Endothelial cell of umbilical vein (primary cell): ENCODE results near the gene PRRT4. TPM values are rescaled to one million over a fixed set of nuclear protein-coding genes. Genes with fewer than 3 reads are reported as not detected.

ENCODE experiments used
- BruUV-seq: library from RNA; stranded (reverse); fragments of 400-500 nt; replicated peaks from 2 replicates; lab custom pipeline; 2021; lab: Mats Ljungman, UMichigan
- CTCF ChIA-PET: fragments of 300-600, 350-600 bp; sonication (Branson Sonifier 250); formaldehyde crosslinking; loops from one replicate; lab custom pipeline; 2021; ENCODE audit warnings: antibody characterized with exemption, inconsistent platforms; lab: Charles Lee
- POLR2A ChIA-PET: fragments of 300-600, 350-600 bp; sonication (Branson Sonifier 250); formaldehyde crosslinking; loops from one replicate; lab custom pipeline; 2021; ENCODE audit warnings: antibody characterized with exemption, inconsistent platforms; lab: Charles Lee
- DNase-seq: peaks from one replicate; pipeline ENCODE4 v3.0.0-alpha.2; 2011; ENCODE audit warnings: low read depth, low spot score
- FAIRE-seq: peaks from 2 replicates; lab custom pipeline; 2011; peaks lifted over from hg19 to GRCh38; lab: Jason Lieb, UNC
- H2AFZ ChIP-seq: 2 replicates; pipeline ENCODE4 v1.6.0; 2012; ENCODE audit warnings: low read depth, low read length, control low read depth, inconsistent platforms
- H3K27ac ChIP-seq: 2 replicates; pipeline ENCODE4 v1.5.1; 2011; ENCODE audit warnings: low read depth, mild to moderate bottlenecking, control low read depth, low read length, moderate library complexity; ENCODE audit not compliant: insufficient read depth
- H3K27me3 ChIP-seq, 2 experiments: 2 replicates each; pipeline versions ENCODE4 v1.6.0 to v1.6.1; 2011; ENCODE audit warnings: low read length in 2 of 2, mixed read lengths in 1 of 2; ENCODE audit not compliant: control insufficient read depth in 2 of 2, insufficient read depth in 2 of 2
- H3K36me3 ChIP-seq, 2 experiments: 2 replicates in 1 of 2; 3 replicates in 1 of 2; pipeline ENCODE4 v1.5.1; 2011; ENCODE audit warnings: low read length in 2 of 2, mild to moderate bottlenecking in 1 of 2, moderate library complexity in 1 of 2; ENCODE audit not compliant: control insufficient read depth in 2 of 2, insufficient read depth in 2 of 2; ENCODE audit errors: extremely low read depth in 1 of 2
- H3K4me1 ChIP-seq: 3 replicates; pipeline ENCODE4 v1.5.1; 2011; ENCODE audit warnings: mild to moderate bottlenecking, low read length; ENCODE audit not compliant: control insufficient read depth, insufficient read depth; ENCODE audit errors: extremely low read depth
- H3K4me2 ChIP-seq: 2 replicates; pipeline ENCODE4 v1.6.1; 2011; ENCODE audit warnings: low read length, control low read depth, mixed read lengths; ENCODE audit not compliant: insufficient read depth
- H3K4me3 ChIP-seq, 3 experiments: fragments of 200-600 bp in 1 of 3; sonication (generic), shearing (Covaris generic) in 1 of 3; replicated peaks in 1 of 3; 2 replicates each; pipeline ENCODE4 v1.5.1; 2011 to 2016; ENCODE audit warnings: control low read depth in 3 of 3, low read length in 3 of 3, mild to moderate bottlenecking in 2 of 3, inconsistent platforms in 1 of 3, low read depth in 1 of 3, moderate library complexity in 1 of 3; ENCODE audit not compliant: insufficient read depth in 1 of 3
- H3K79me2 ChIP-seq: 2 replicates; pipeline ENCODE4 v1.6.0; 2012; ENCODE audit warnings: low read length, inconsistent platforms; ENCODE audit not compliant: control insufficient read depth, insufficient read depth
- H3K9ac ChIP-seq: replicated peaks from 2 replicates; pipeline ENCODE3; 2011; ENCODE audit warnings: low read length, control low read depth; ENCODE audit not compliant: insufficient read depth; ENCODE audit errors: extremely low read depth
- H3K9me1 ChIP-seq: replicated peaks from 3 replicates; pipeline ENCODE4 v1.6.0; 2011; ENCODE audit warnings: mild to moderate bottlenecking, low read length; ENCODE audit not compliant: control insufficient read depth, insufficient read depth; ENCODE audit errors: extremely low read depth
- H3K9me3 ChIP-seq: replicated peaks from 2 replicates; pipeline ENCODE4 v1.5.1; 2012; ENCODE audit warnings: low read length, inconsistent platforms; ENCODE audit not compliant: control insufficient read depth, insufficient read depth
- H4K20me1 ChIP-seq: replicated peaks from 2 replicates; pipeline ENCODE3; 2011; ENCODE audit warnings: mild to moderate bottlenecking, low read length; ENCODE audit not compliant: control insufficient read depth, insufficient read depth; ENCODE audit errors: extremely low read depth
- EZH2 ChIP-seq: IDR thresholded peaks from 2 replicates; pipeline ENCODE4 v1.6.1; 2012; ENCODE audit warnings: borderline replicate concordance, low read depth, mild to moderate bottlenecking, moderate library complexity, low read length, inconsistent platforms; ENCODE audit not compliant: severe bottlenecking
- FOS ChIP-seq: IDR thresholded peaks from 2 replicates; pipeline ENCODE4 v1.6.1; 2011; ENCODE audit warnings: mild to moderate bottlenecking, low read length, moderate library complexity, borderline replicate concordance; ENCODE audit not compliant: insufficient read depth
- GATA2 ChIP-seq: IDR thresholded peaks from 2 replicates; pipeline ENCODE4 v1.7.0; 2011; ENCODE audit warnings: low read depth, mild to moderate bottlenecking, moderate library complexity, mixed read lengths, low read length; ENCODE audit not compliant: insufficient read length, insufficient read depth
- JUN ChIP-seq: IDR thresholded peaks from 2 replicates; pipeline ENCODE4 v1.6.1; 2011; ENCODE audit warnings: borderline replicate concordance, low read depth; ENCODE audit not compliant: insufficient read length, insufficient read depth
- MYC ChIP-seq: IDR thresholded peaks from one replicate; pipeline ENCODE4 v1.6.1; 2011; ENCODE audit warnings: mild to moderate bottlenecking, low read depth, low read length
- POLR2A ChIP-seq: IDR thresholded peaks from 2 replicates; pipeline ENCODE4 v1.6.1; 2012; ENCODE audit warnings: low read depth, mild to moderate bottlenecking, control low read depth, low read length
- POLR2AphosphoS5 ChIP-seq: IDR thresholded peaks from 2 replicates; pipeline ENCODE4 v1.6.1; 2012; ENCODE audit warnings: low read depth, mild to moderate bottlenecking, control low read depth, low read length, moderate library complexity; ENCODE audit not compliant: insufficient read depth
- dilution Hi-C: fragments of 300-500 bp; cut with MboI; formaldehyde crosslinking; loops from one replicate; pipeline ENCODE4 v1.15.0; 2019; ENCODE audit warnings: low sequenced_read_pairs; ENCODE audit not compliant: extremely low pct_ligation_motif_present
- intact Hi-C: fragments of 100-400 bp; cut with micrococcal nuclease; formaldehyde crosslinking; loops from one replicate; pipeline ENCODE4 v1.10.0; 2022
- polyA plus RNA-seq, 4 experiments: library from polyadenylated mRNA; depleted of rRNA in 3 of 4; stranded (reverse) in 3 of 4; unstranded in 1 of 4; fragments of >200 nt; gene quantifications; 2 replicates each; pipeline versions ENCODE4 v1.2.1 to v1.2.3, GENCODE V29; 2011 to 2012; ENCODE audit warnings: missing spikeins in 1 of 4
- total RNA-seq: library from RNA; stranded (reverse); gene quantifications from 2 replicates; pipeline ENCODE4 v1.2.3, GENCODE V29; 2021
- TF ChIP-seq, protein P1 (sequence below): IDR thresholded peaks from 2 replicates; pipeline ENCODE4 v1.6.1; 2011; ENCODE audit not compliant: insufficient read depth, insufficient read length
- TF ChIP-seq, protein P2 (sequence below), 2 donors: IDR thresholded peaks; 1 replicate in 1 of 2; 2 replicates in 1 of 2; pipeline ENCODE4 v1.5.1; 2011; ENCODE audit warnings: low read length in 2 of 2, mild to moderate bottlenecking in 2 of 2, moderate library complexity in 2 of 2, control low read depth in 1 of 2, inconsistent platforms in 1 of 2, low read depth in 1 of 2; ENCODE audit not compliant: insufficient read depth in 1 of 2; ENCODE audit errors: extremely low read depth in 1 of 2

PRRT4 gene
- total and polyA plus RNA-seq, 2 donors (not counting 3 experiments of a cell fraction or from before 2014, with no cell fraction given): 0.03 TPM; not detected in 1

DNA sequence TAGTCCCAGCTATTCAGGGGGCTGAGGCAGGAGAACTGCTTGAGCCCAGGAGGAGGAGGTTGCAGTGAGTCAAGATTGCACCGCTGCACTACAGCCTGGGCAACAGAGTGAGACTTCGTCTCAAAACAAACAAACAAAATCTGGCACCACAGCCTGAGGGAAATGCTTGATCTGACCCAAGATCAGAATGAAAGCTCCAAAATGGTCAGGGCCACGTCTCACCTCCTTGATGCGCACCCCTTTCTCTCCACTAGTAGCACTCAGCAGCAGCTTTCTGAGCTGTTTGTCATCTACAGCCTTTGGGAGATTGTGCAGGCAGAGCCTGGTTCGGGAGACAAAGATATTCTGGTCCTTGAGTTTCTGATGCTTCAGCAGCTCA is 40.5 kb downstream of the PRRT4 start:
- CTCF ChIA-PET: interaction anchor here (0.5 to 2.3 kb wide), 2 partner anchors 111 to 1452 kb away, joined by 4 to 6 read pairs; no protein-coding TSS in a partner anchor

More for the DNA sequence above, 40.5 kb downstream of the PRRT4 start:
- H3K9ac ChIP-seq: no peak overlapping the region
- intact Hi-C loops (loop anchor here (10.0 kb wide), 1 partner anchor 616 kb away; no protein-coding TSS in a partner anchor), dilution Hi-C loops (no loop called here)
- no peak overlapping the region for H3K27ac ChIP-seq
- H2AFZ ChIP-seq: no peak overlapping the region
- no peaks in the 10 kb centered on the region for H3K9me3 ChIP-seq
- no peak for DNase-seq
- H4K20me1 ChIP-seq: no peaks in the 10 kb centered on the region
- no peak for FAIRE-seq
- no peaks in the 10 kb centered on the region for H3K79me2 ChIP-seq
- H3K27me3 ChIP-seq: no peaks in the 10 kb centered on the region
- H3K4me3 ChIP-seq: no peak overlapping the region
- no peaks in the 10 kb centered on the region for H3K9me1 ChIP-seq
- BruUV-seq: no TSS peak
- H3K4me2 ChIP-seq: no peak overlapping the region
- POLR2A ChIA-PET: no interaction called here
- no peaks in the 10 kb centered on the region for H3K4me1 ChIP-seq
- peaks cover 20 to 21% of the 10 kb centered on the region in 2 experiments for H3K36me3 ChIP-seq
- TF ChIP-seq POLR2A (no peak), EZH2 (no peak), POLR2AphosphoS5 (no peak), JUN (no peak), FOS (no peak), GATA2 (no peak), MYC (no peak)
- TF ChIP-seq, protein P1, sequence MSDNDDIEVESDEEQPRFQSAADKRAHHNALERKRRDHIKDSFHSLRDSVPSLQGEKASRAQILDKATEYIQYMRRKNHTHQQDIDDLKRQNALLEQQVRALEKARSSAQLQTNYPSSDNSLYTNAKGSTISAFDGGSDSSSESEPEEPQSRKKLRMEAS: no peak
- TF ChIP-seq, protein P2, sequence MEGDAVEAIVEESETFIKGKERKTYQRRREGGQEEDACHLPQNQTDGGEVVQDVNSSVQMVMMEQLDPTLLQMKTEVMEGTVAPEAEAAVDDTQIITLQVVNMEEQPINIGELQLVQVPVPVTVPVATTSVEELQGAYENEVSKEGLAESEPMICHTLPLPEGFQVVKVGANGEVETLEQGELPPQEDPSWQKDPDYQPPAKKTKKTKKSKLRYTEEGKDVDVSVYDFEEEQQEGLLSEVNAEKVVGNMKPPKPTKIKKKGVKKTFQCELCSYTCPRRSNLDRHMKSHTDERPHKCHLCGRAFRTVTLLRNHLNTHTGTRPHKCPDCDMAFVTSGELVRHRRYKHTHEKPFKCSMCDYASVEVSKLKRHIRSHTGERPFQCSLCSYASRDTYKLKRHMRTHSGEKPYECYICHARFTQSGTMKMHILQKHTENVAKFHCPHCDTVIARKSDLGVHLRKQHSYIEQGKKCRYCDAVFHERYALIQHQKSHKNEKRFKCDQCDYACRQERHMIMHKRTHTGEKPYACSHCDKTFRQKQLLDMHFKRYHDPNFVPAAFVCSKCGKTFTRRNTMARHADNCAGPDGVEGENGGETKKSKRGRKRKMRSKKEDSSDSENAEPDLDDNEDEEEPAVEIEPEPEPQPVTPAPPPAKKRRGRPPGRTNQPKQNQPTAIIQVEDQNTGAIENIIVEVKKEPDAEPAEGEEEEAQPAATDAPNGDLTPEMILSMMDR (IDR thresholded peaks at IDR 0.05; ENCODE audit: extremely low read depth in 1 of 2, insufficient read depth in 1 of 2, low read depth in 1 of 2, low read length in 2 of 2): no peak
